Gastroesophageal sphincter (tissue), 4 donors: ENCODE data around the gene BIN2. TPM values are rescaled to one million over a fixed set of nuclear protein-coding genes. Genes with fewer than 3 reads are reported as not detected.

Source experiments
- ATAC-seq: fragments of 150-250 bp; one replicate; pipeline ENCODE4 v1.9.1; 2016; ENCODE audit warnings: mild to moderate bottlenecking, moderate library complexity
- H3K27ac ChIP-seq, 4 donors: fragments of 200-600 bp; sonication (generic) in 3 of 4; 1 replicate in 3 of 4; 2 replicates in 1 of 4; pipeline ENCODE4 v1.5.1; 2016 to 2019
- H3K27me3 ChIP-seq: fragments of 200-600 bp; sonication (generic); one replicate; pipeline ENCODE4 v1.5.1; 2019
- H3K36me3 ChIP-seq, 2 donors: fragments of 200-600 bp; sonication (generic); one replicate each; pipeline ENCODE4 v1.5.1; 2019; ENCODE audit warnings: control low read depth in 1 of 2
- H3K4me1 ChIP-seq, 3 donors: fragments of 200-600 bp; sonication (generic); 1 replicate in 2 of 3; 2 replicates in 1 of 3; pipeline ENCODE4 v1.5.1; 2016 to 2019; ENCODE audit warnings: control low read depth in 2 of 3
- H3K4me3 ChIP-seq, 2 donors: fragments of 200-600 bp; sonication (generic); one replicate each; pipeline ENCODE4 v1.5.1; 2019; ENCODE audit warnings: mild to moderate bottlenecking in 1 of 2, moderate library complexity in 1 of 2
- H3K9me3 ChIP-seq, 3 donors: fragments of 200-600 bp; sonication (generic); one replicate each; pipeline ENCODE4 v1.5.1; 2017 to 2019; ENCODE audit warnings: control low read depth in 2 of 3
- CTCF ChIP-seq, 4 experiments: fragments of 200-600 bp in 2 of 4; fragments of 450-650 bp in 2 of 4; sonication (generic) in 1 of 4; IDR thresholded peaks; one replicate each; pipeline ENCODE4 v1.5.1; 2017 to 2019; ENCODE audit warnings: antibody characterized with exemption in 4 of 4, mild to moderate bottlenecking in 2 of 4, moderate library complexity in 2 of 4
- EP300 ChIP-seq: sonication (generic); formaldehyde crosslinking; IDR thresholded peaks from one replicate; pipeline ENCODE4 v1.6.1; 2017; ENCODE audit warnings: antibody characterized with exemption, mild to moderate bottlenecking
- POLR2A ChIP-seq, 2 donors: fragments of 450-650 bp; IDR thresholded peaks; one replicate each; pipeline ENCODE4 v1.6.1; 2017; ENCODE audit warnings: antibody characterized with exemption in 2 of 2, mild to moderate bottlenecking in 2 of 2, moderate library complexity in 1 of 2
- POLR2AphosphoS5 ChIP-seq: sonication (generic); formaldehyde crosslinking; IDR thresholded peaks from one replicate; pipeline ENCODE4 v1.6.1; 2017; ENCODE audit warnings: antibody characterized with exemption
- WGBS, 2 donors: methylation state at CpG; one replicate each; pipeline ENCODE4 v1.1.5; 2018; ENCODE audit warnings: low coverage in 1 of 2; 5-methylcytosine and 5-hydroxymethylcytosine counted together
- total RNA-seq, 4 donors: library from RNA; depleted of rRNA; stranded (reverse); fragments of >200 nt; gene quantifications; one replicate each; pipeline ENCODE4 v1.1.0, GENCODE V29; 2016

The BIN2 gene
- total RNA-seq, 4 donors from 2014 or later, result 0.62 to 5.4 (median 2.0) TPM

GRCh38 chr12:51270951-51271518, 52.9 kb downstream of the BIN2 start:
- TF ChIP-seq POLR2A (IDR thresholded peaks at IDR 0.05) (no peak), CTCF (IDR thresholded peaks at IDR 0.05) (no peak), EP300 (no peak), POLR2AphosphoS5 (no peak)
- Histone ChIP-seq H3K4me3 (peak overlapping the region; percentile 46 to 79), H3K9me3 (no peaks in the 10 kb centered on the region), H3K4me1 (peaks cover 0 to 20% (median 0%) of the 10 kb centered on the region in 3 donors), H3K27ac (peak overlapping the region in 3 of 4 donors; percentile 46 to 77 (median 60)), H3K27me3 (peaks cover 38% of the 10 kb centered on the region), H3K36me3 (no peaks in the 10 kb centered on the region)
- no peak for ATAC-seq
- 46 to 64% methylated on average over 7 to 8 of the region's 9 CpGs for WGBS, 2 donors

- WGBS, 2 donors, result 0% methylated on average over 1 to 9 of the region's 83 CpGs
- ATAC-seq, result peak; percentile 68
- Histone ChIP-seq H3K27me3 (peaks cover 38% of the 10 kb centered on the region), H3K9me3 (no peaks in the 10 kb centered on the region), H3K4me1 (peaks cover 0 to 20% (median 0%) of the 10 kb centered on the region in 3 donors), H3K4me3 (peak within 1 kb of the TSS; percentile 46 to 79), H3K36me3 (no peaks in the 10 kb centered on the region), H3K27ac (peak within 1 kb of the TSS in 3 of 4 donors; percentile 46 to 77 (median 60))
- TF ChIP-seq EP300 (no peak), CTCF (IDR thresholded peaks at IDR 0.05) (peak in 1 of 4 experiments; percentile 36), POLR2AphosphoS5 (no peak), POLR2A (IDR thresholded peaks at IDR 0.05) (no peak)
These were observed 53.7 kb downstream of the BIN2 start, which contains the start of gene SMAGP for GRCh38 chr12:51270067-51270950. Gene SMAGP (minus strand): TSS chr12:51270415. CDS start chr12:51269278, 1,137 bp downstream.

DNA sequence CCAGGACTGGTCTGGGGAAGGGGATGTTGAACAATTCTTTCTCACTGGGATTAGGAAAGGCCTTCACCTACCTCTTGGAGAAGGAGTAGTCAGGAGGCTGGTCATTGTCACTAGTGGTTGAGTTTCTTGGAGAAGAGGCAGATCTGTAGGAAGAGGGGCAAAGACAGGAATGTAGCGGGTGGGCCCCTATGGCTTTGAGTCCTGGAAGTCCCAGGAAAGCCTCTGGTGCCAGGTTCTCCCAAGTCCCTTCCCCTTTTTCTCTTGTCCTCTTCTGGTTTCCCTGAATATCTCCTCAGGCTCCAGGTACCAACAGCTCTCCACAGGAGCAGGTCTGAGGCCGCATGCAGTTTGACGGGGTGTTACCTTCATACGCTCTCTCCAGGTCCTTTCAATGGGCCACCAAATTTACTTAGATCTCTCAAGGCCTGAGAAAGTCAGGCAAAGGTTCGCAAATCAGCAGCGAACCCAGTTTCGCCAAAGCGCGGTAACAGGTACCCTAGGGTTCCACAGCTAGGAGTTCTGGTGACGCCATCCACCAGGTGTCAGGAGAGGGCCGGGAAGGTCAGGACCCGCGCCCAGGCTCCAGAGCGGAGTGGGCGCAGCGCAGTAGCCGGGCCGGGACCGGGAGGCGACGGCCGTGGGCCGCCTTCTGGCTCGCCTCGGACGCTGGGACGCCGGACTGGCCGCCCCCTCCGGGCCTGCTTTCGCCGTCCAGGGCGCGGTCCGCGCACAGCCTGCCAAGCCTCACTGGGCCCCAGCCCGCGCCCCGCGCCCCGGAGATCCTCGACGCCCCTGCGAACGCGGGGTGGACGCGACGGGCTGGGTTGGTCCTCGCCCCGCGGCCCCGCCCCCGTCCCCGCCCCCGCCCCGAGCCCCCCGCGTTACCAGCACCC, 54.6 kb downstream of the BIN2 start:
- Histone ChIP-seq H3K36me3 (no peaks in the 10 kb centered on the region), H3K9me3 (no peaks in the 10 kb centered on the region), H3K4me3 (peak overlapping the region; percentile 46 to 79), H3K27me3 (peaks cover 38% of the 10 kb centered on the region), H3K4me1 (peaks cover 0 to 20% (median 0%) of the 10 kb centered on the region in 3 donors), H3K27ac (peak overlapping the region in 3 of 4 donors; percentile 46 to 77 (median 60))
- no peak for TF ChIP-seq POLR2A (IDR thresholded peaks at IDR 0.05)
- peak in 3 of 4 experiments; percentile 9 to 47 (median 22) for TF ChIP-seq CTCF (IDR thresholded peaks at IDR 0.05)
- peak; percentile 21 for ATAC-seq
- 66 to 100% methylated on average over 2 to 6 of the region's 59 CpGs for WGBS, 2 donors

DNA sequence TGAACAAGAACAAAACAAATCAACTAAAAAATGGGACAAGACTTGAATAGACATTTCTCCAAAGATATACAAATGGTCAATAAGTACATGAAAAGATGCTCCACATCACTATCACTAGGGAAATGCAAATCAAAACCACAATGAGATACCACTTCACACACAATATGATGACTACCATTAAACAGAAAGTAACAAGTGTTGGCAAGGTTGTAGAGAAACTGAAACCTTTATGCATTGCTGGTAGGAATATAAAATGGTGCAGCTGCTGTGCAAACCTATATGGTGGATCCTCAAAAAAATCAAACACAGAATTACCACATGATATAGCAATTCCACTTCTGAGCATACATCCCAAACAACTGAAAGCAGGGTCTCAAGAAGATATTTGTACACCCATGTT, 59.0 kb downstream of the BIN2 start:
- Histone ChIP-seq H3K4me3 (no peak overlapping the region), H3K27me3 (peaks cover 16% of the 10 kb centered on the region), H3K4me1 (peaks cover 0 to 9% (median 0%) of the 10 kb centered on the region in 3 donors), H3K9me3 (no peaks in the 10 kb centered on the region), H3K27ac (no peak overlapping the region), H3K36me3 (no peaks in the 10 kb centered on the region)
- ATAC-seq, result no peak
- no peak for TF ChIP-seq CTCF (IDR thresholded peaks at IDR 0.05)
- TF ChIP-seq POLR2AphosphoS5, result no peak
- TF ChIP-seq POLR2A (IDR thresholded peaks at IDR 0.05), result no peak
- no peak for TF ChIP-seq EP300
